Erythroblast (primary cell): ENCODE results near the gene ACTBL2.

Experiments used
- GATA1 ChIP-seq: IDR thresholded peaks from 2 replicates; pipeline ENCODE4 v1.6.1; 2011; ENCODE audit warnings: low read depth, mild to moderate bottlenecking, control low read depth, low read length, moderate library complexity
- POLR2A ChIP-seq: IDR thresholded peaks from 2 replicates; pipeline ENCODE4 v1.6.1; 2011; ENCODE audit warnings: mild to moderate bottlenecking, low read length

GRCh38 chr5:57517250-57517649, 34.6 kb upstream of the ACTBL2 start:
- no peak for TF ChIP-seq POLR2A
- TF ChIP-seq GATA1: no peak
